Heart left ventricle (tissue), 16 donors: Measurements from ENCODE around the gene DDX10. TPM values are rescaled to one million over a fixed set of nuclear protein-coding genes. Genes with fewer than 3 reads are reported as not detected.

Source experiments
- ATAC-seq, 4 donors: fragments of 200-7000 bp; cut with Tn5 transposase; one replicate each; pipeline ENCODE4 v1.9.1; 2020 to 2022; ENCODE audit warnings: moderate library complexity in 4 of 4, mild to moderate bottlenecking in 3 of 4, moderate number of reproducible peaks in 1 of 4
- DNase-seq, 5 donors: peaks; one replicate each; pipeline ENCODE4 v3.0.0-alpha.2; 2020
- H3K27ac ChIP-seq, 12 donors: fragments of 200-600 bp; sonication (generic) in 4 of 12; one replicate each; pipeline versions ENCODE4 v1.5.0 to v1.8.0; 2016 to 2022; ENCODE audit warnings: mild to moderate bottlenecking in 2 of 12
- H3K27me3 ChIP-seq, 9 donors: fragments of 200-600 bp; sonication (generic) in 2 of 9; one replicate each; pipeline versions ENCODE4 v1.5.1 to v1.8.0; 2016 to 2022; ENCODE audit warnings: mild to moderate bottlenecking in 3 of 9
- H3K36me3 ChIP-seq, 9 donors: fragments of 200-600 bp; sonication (generic) in 2 of 9; one replicate each; pipeline versions ENCODE4 v1.5.0 to v1.8.0; 2018 to 2022; ENCODE audit warnings: mild to moderate bottlenecking in 2 of 9
- H3K4me1 ChIP-seq, 12 donors: fragments of 200-600 bp; sonication (generic) in 4 of 12; one replicate each; pipeline versions ENCODE4 v1.5.0 to v1.8.0; 2016 to 2022; ENCODE audit warnings: mild to moderate bottlenecking in 3 of 12
- H3K4me3 ChIP-seq, 12 donors: fragments of 200-600 bp; sonication (generic) in 4 of 12; one replicate each; pipeline versions ENCODE4 v1.5.0 to v1.8.0; 2017 to 2022; ENCODE audit warnings: mild to moderate bottlenecking in 9 of 12, moderate library complexity in 4 of 12
- H3K9me3 ChIP-seq, 12 donors: fragments of 200-600 bp; sonication (generic) in 4 of 12; one replicate each; pipeline versions ENCODE4 v1.5.0 to v1.8.0; 2016 to 2022; ENCODE audit warnings: mild to moderate bottlenecking in 1 of 12
- CTCF ChIP-seq, 12 donors: fragments of 200-600 bp; sonication (generic) in 4 of 12; IDR thresholded peaks; one replicate each; pipeline versions ENCODE4 v1.5.0 to v1.8.0; 2018 to 2022; ENCODE audit warnings: antibody characterized with exemption in 12 of 12, mild to moderate bottlenecking in 5 of 12
- POLR2A ChIP-seq, 2 donors: fragments of 450-650 bp; IDR thresholded peaks; one replicate each; pipeline ENCODE4 v1.6.1; 2017; ENCODE audit warnings: antibody characterized with exemption in 2 of 2, mild to moderate bottlenecking in 2 of 2, moderate library complexity in 2 of 2
- WGBS, 4 donors: extraction: QIAGEN DNeasy Blood & Tissue Kit in 2 of 4; methylation state at CpG; one replicate each; pipeline versions ENCODE4 v1.1.5 to v1.1.7; 2013 to 2018; 5-methylcytosine and 5-hydroxymethylcytosine counted together
- intact Hi-C, 10 donors: fragments of 100-400 bp; cut with DNase I; formaldehyde crosslinking; loops; one replicate each; pipeline versions ENCODE4 v1.11.1 to v1.14.2; 2022
- polyA plus RNA-seq, 2 donors: library from polyadenylated mRNA; stranded (reverse); fragments of 200-250 nt; gene quantifications; one replicate each; pipeline ENCODE4 v1.2.3, GENCODE V29; 2013
- total RNA-seq, 9 donors: library from RNA; depleted of rRNA in 2 of 9; stranded (reverse); fragments of >200 nt in 2 of 9; fragmentation: NEBNext Ultra II Directional in 3 of 9; extraction: Animal tissue kit (Norgen Biotek cat#: 25700) in 3 of 9; gene quantifications; one replicate each; pipeline versions ENCODE4 v1.1.0 to v1.2.4, GENCODE V29; 2016 to 2023
- donor health status: ischemic (EF 13 %, LVEDD 7.1; RV severe dilation, severe dysfunction).
- donor health status: healthy with polysubstance abuse.
- donor health status: DM: no; HTN: yes; CAD: no.
- donor health status: DM: no; HTN: no; CAD: no.
- donor health status: ischemic (EF 25% LVEDD 6.9; RV normal size, moderate dysfunction).
- donor health status: ischemic (EF 25% LVEDD 5.7; RV mildly dilated, moderate dysfunction).
- donor health status: healthy.
- donor health status: DM: yes; HTN: yes; CAD: no.
- donor health status: ischemic (EF 35%, LVEDD 5.7; RV mildly dilated, moderate dysfunction).
- donor health status: nonischemic (EF 11% LVEDD 7.7; RV severe dilation, severe dysfunction).
- donor health status: DM: yes; HTN: yes; CAD: no.
- donor health status: PGD.
- donor health status: ischemic (EF 29% LVEDD 5.4; RV normal size, mild dysfunction).
- donor health status: nonischemic (EF 23%, LVEDD 6.1; RV moderate dilation, normal function).

Gene DDX10
- total and polyA plus RNA-seq, 11 donors: 8.3 to 17.2 (median 12.1) TPM

GRCh38 chr11:108877178-108877577, 212.3 kb downstream of the DDX10 start:
- no peak overlapping the region for H3K27ac ChIP-seq
- ATAC-seq (no peak), DNase-seq (no peak)
- no peaks in the 10 kb centered on the region for H3K9me3 ChIP-seq
- TF ChIP-seq CTCF (IDR thresholded peaks at IDR 0.05) (no peak), POLR2A (IDR thresholded peaks at IDR 0.05) (no peak)
- no peak overlapping the region for H3K4me3 ChIP-seq
- no peaks in the 10 kb centered on the region for H3K27me3 ChIP-seq
- intact Hi-C loops: loop anchor here in 2 of 10 donors (10.0 kb wide), 1 partner anchor 182 kb away; no protein-coding TSS in a partner anchor
- peaks cover 0 to 3% (median 0%) of the 10 kb centered on the region in 12 donors for H3K4me1 ChIP-seq
- H3K36me3 ChIP-seq: no peaks in the 10 kb centered on the region
- 80 to 92% (median 88%) methylated on average over 2 of the region's 2 CpGs for WGBS, 4 donors

- H3K4me3 ChIP-seq: no peak overlapping the region
- H3K9me3 ChIP-seq: no peaks in the 10 kb centered on the region
- no peaks in the 10 kb centered on the region for H3K36me3 ChIP-seq
- no peaks in the 10 kb centered on the region for H3K27me3 ChIP-seq
- ATAC-seq (no peak), DNase-seq (no peak)
- H3K27ac ChIP-seq: no peak overlapping the region
- no peak for TF ChIP-seq CTCF (IDR thresholded peaks at IDR 0.05)
- TF ChIP-seq POLR2A (IDR thresholded peaks at IDR 0.05): no peak
- WGBS, 4 donors: 49 to 61% (median 52%) methylated on average over 5 of the region's 5 CpGs
- no peaks in the 10 kb centered on the region for H3K4me1 ChIP-seq
- intact Hi-C loops: no loop called here
Measured at GRCh38 chr11:108880510-108880909, 215.6 kb downstream of the DDX10 start.

GRCh38 chr11:108881131-108881530, 216.3 kb downstream of the DDX10 start:
- Histone ChIP-seq H3K36me3 (no peaks in the 10 kb centered on the region), H3K27me3 (no peaks in the 10 kb centered on the region), H3K4me1 (no peaks in the 10 kb centered on the region), H3K27ac (no peak overlapping the region), H3K4me3 (no peak overlapping the region), H3K9me3 (no peaks in the 10 kb centered on the region)
- TF ChIP-seq POLR2A (IDR thresholded peaks at IDR 0.05): no peak
- no peak for TF ChIP-seq CTCF (IDR thresholded peaks at IDR 0.05)
- intact Hi-C loops: no loop called here
- DNase-seq (no peak), ATAC-seq (no peak)

GRCh38 chr11:108882211-108882831, 217.5 kb downstream of the DDX10 start:
- H3K4me1 ChIP-seq: peaks cover 0 to 4% (median 0%) of the 10 kb centered on the region in 12 donors
- intact Hi-C loops: no loop called here
- WGBS, 4 donors: 86 to 93% (median 91%) methylated on average over 5 of the region's 5 CpGs
- no peaks in the 10 kb centered on the region for H3K9me3 ChIP-seq
- TF ChIP-seq POLR2A (IDR thresholded peaks at IDR 0.05) (no peak), CTCF (IDR thresholded peaks at IDR 0.05) (no peak)
- H3K4me3 ChIP-seq: no peak overlapping the region
- no peak for ATAC-seq
- no peaks in the 10 kb centered on the region for H3K36me3 ChIP-seq
- H3K27me3 ChIP-seq: no peaks in the 10 kb centered on the region
- DNase-seq: no peak
- H3K27ac ChIP-seq: no peak overlapping the region
